ENCODE results near the gene PXDN. TPM values are rescaled to one million over a fixed set of nuclear protein-coding genes. Genes with fewer than 3 reads are reported as not detected.
"Not testable (repeated sequence)": the region's sequence is repeated elsewhere in the genome, so short reads cannot be mapped to it uniquely, and the experiment has no call there.

Gene PXDN
- total and polyA plus RNA-seq, 5 donors from 2014 or later = 0.79 TPM; not detected in 4

GRCh38 chr2:1724351-1724750 is 20.0 kb downstream of the PXDN start:
- not testable (repeated sequence) for H3K27ac ChIP-seq (ENCODE audit: insufficient read depth, low read length, poor library complexity, severe bottlenecking); H3K36me3 ChIP-seq (ENCODE audit: control insufficient read depth, insufficient read depth, low read length); ATAC-seq (ENCODE audit: low read depth in 2 of 2); H3K36me3 Mint-ChIP-seq; H3K9me3 ChIP-seq (ENCODE audit: control insufficient read depth in 2 of 2, low read length in 2 of 2); H3K4me3 ChIP-seq (ENCODE audit: low read depth, low read length); H3K4me3 Mint-ChIP-seq; H3K27me3 Mint-ChIP-seq; DNase-seq; H3K4me1 Mint-ChIP-seq; H3K27ac Mint-ChIP-seq; H3K9me3 Mint-ChIP-seq; H3K27me3 ChIP-seq (ENCODE audit: control insufficient read depth, insufficient read depth, low read length); H3K4me1 ChIP-seq (ENCODE audit: control insufficient read depth, insufficient read depth, low read length, poor library complexity, severe bottlenecking)

GRCh38 chr2:1723397-1724042 is 20.8 kb downstream of the PXDN start:
- no peaks in the 10 kb centered on the region for H3K9me3 Mint-ChIP-seq
- H3K27ac Mint-ChIP-seq = no peak overlapping the region
- no peak for ATAC-seq (ENCODE audit: low read depth in 2 of 2)
- no peaks in the 10 kb centered on the region for H3K4me1 Mint-ChIP-seq
- no peak overlapping the region for H3K4me3 Mint-ChIP-seq
- Histone ChIP-seq H3K27ac (ENCODE audit: insufficient read depth, low read length, poor library complexity, severe bottlenecking) (no peak overlapping the region), H3K9me3 (ENCODE audit: control insufficient read depth in 2 of 2, low read length in 2 of 2) (no peaks in the 10 kb centered on the region), H3K4me1 (ENCODE audit: control insufficient read depth, insufficient read depth, low read length, poor library complexity, severe bottlenecking) (no peaks in the 10 kb centered on the region), H3K36me3 (ENCODE audit: control insufficient read depth, insufficient read depth, low read length) (no peaks in the 10 kb centered on the region), H3K4me3 (ENCODE audit: low read depth, low read length) (no peak overlapping the region), H3K27me3 (ENCODE audit: control insufficient read depth, insufficient read depth, low read length) (no peaks in the 10 kb centered on the region)
- DNase-seq = no peak
- H3K36me3 Mint-ChIP-seq = no peaks in the 10 kb centered on the region
- no peaks in the 10 kb centered on the region for H3K27me3 Mint-ChIP-seq

- no peak for ATAC-seq (ENCODE audit: low read depth in 2 of 2)
- Mint-ChIP-seq H3K4me1 (no peaks in the 10 kb centered on the region), H3K27me3 (no peaks in the 10 kb centered on the region), H3K27ac (no peak overlapping the region), H3K9me3 (peaks cover 0 to 7% (median 3%) of the 10 kb centered on the region in 7 donors), H3K4me3 (no peak overlapping the region), H3K36me3 (no peaks in the 10 kb centered on the region)
- Histone ChIP-seq H3K4me1 (ENCODE audit: control insufficient read depth, insufficient read depth, low read length, poor library complexity, severe bottlenecking) (no peaks in the 10 kb centered on the region), H3K4me3 (ENCODE audit: low read depth, low read length) (no peak overlapping the region), H3K9me3 (ENCODE audit: control insufficient read depth in 2 of 2, low read length in 2 of 2) (no peaks in the 10 kb centered on the region), H3K27me3 (ENCODE audit: control insufficient read depth, insufficient read depth, low read length) (no peaks in the 10 kb centered on the region), H3K27ac (ENCODE audit: insufficient read depth, low read length, poor library complexity, severe bottlenecking) (no peak overlapping the region), H3K36me3 (ENCODE audit: control insufficient read depth, insufficient read depth, low read length) (no peaks in the 10 kb centered on the region)
- no peak for DNase-seq
Measured at GRCh38 chr2:1722692-1723091, 21.6 kb downstream of the PXDN start.

- H3K4me3 ChIP-seq (ENCODE audit: low read depth, low read length) = no peak overlapping the region
- ATAC-seq (ENCODE audit: low read depth in 2 of 2) (no peak), DNase-seq (no peak)
- H3K4me1 ChIP-seq (ENCODE audit: control insufficient read depth, insufficient read depth, low read length, poor library complexity, severe bottlenecking) = no peaks in the 10 kb centered on the region
- H3K27me3 ChIP-seq (ENCODE audit: control insufficient read depth, insufficient read depth, low read length) = no peaks in the 10 kb centered on the region
- Mint-ChIP-seq H3K4me3 (no peak overlapping the region), H3K27ac (no peak overlapping the region), H3K36me3 (no peaks in the 10 kb centered on the region), H3K27me3 (no peaks in the 10 kb centered on the region), H3K4me1 (no peaks in the 10 kb centered on the region), H3K9me3 (peaks cover 0 to 9% (median 3%) of the 10 kb centered on the region in 7 donors)
- H3K27ac ChIP-seq (ENCODE audit: insufficient read depth, low read length, poor library complexity, severe bottlenecking) = no peak overlapping the region
- no peaks in the 10 kb centered on the region for H3K9me3 ChIP-seq (ENCODE audit: control insufficient read depth in 2 of 2, low read length in 2 of 2)
- H3K36me3 ChIP-seq (ENCODE audit: control insufficient read depth, insufficient read depth, low read length) = no peaks in the 10 kb centered on the region
Measured at GRCh38 chr2:1721706-1722646, 22.3 kb downstream of the PXDN start.

GRCh38 chr2:1718339-1719220 is 25.7 kb downstream of the PXDN start:
- DNase-seq (no peak), ATAC-seq (ENCODE audit: low read depth in 2 of 2) (no peak)
- H3K9me3 Mint-ChIP-seq = peaks cover 0 to 9% (median 3%) of the 10 kb centered on the region in 7 donors
- H3K4me1 Mint-ChIP-seq = no peaks in the 10 kb centered on the region
- no peak overlapping the region for H3K4me3 Mint-ChIP-seq
- H3K27ac Mint-ChIP-seq = no peak overlapping the region
- no peaks in the 10 kb centered on the region for H3K27me3 Mint-ChIP-seq
- Histone ChIP-seq H3K36me3 (ENCODE audit: control insufficient read depth, insufficient read depth, low read length) (no peaks in the 10 kb centered on the region), H3K4me1 (ENCODE audit: control insufficient read depth, insufficient read depth, low read length, poor library complexity, severe bottlenecking) (no peaks in the 10 kb centered on the region), H3K4me3 (ENCODE audit: low read depth, low read length) (no peak overlapping the region), H3K27me3 (ENCODE audit: control insufficient read depth, insufficient read depth, low read length) (no peaks in the 10 kb centered on the region), H3K27ac (ENCODE audit: insufficient read depth, low read length, poor library complexity, severe bottlenecking) (no peak overlapping the region), H3K9me3 (ENCODE audit: control insufficient read depth in 2 of 2, low read length in 2 of 2) (no peaks in the 10 kb centered on the region)
- no peaks in the 10 kb centered on the region for H3K36me3 Mint-ChIP-seq

GRCh38 chr2:1717113-1717512 is 27.2 kb downstream of the PXDN start:
- Mint-ChIP-seq H3K4me3 (no peak overlapping the region), H3K4me1 (peaks cover 0 to 3% (median 0%) of the 10 kb centered on the region in 4 donors), H3K27ac (no peak overlapping the region), H3K9me3 (peaks cover 0 to 9% (median 3%) of the 10 kb centered on the region in 7 donors), H3K36me3 (no peaks in the 10 kb centered on the region), H3K27me3 (no peaks in the 10 kb centered on the region)
- Histone ChIP-seq H3K4me1 (ENCODE audit: control insufficient read depth, insufficient read depth, low read length, poor library complexity, severe bottlenecking) (no peaks in the 10 kb centered on the region), H3K36me3 (ENCODE audit: control insufficient read depth, insufficient read depth, low read length) (no peaks in the 10 kb centered on the region), H3K9me3 (ENCODE audit: control insufficient read depth in 2 of 2, low read length in 2 of 2) (no peaks in the 10 kb centered on the region), H3K4me3 (ENCODE audit: low read depth, low read length) (no peak overlapping the region), H3K27ac (ENCODE audit: insufficient read depth, low read length, poor library complexity, severe bottlenecking) (no peak overlapping the region), H3K27me3 (ENCODE audit: control insufficient read depth, insufficient read depth, low read length) (no peaks in the 10 kb centered on the region)
- DNase-seq (no peak), ATAC-seq (ENCODE audit: low read depth in 2 of 2) (no peak)

GRCh38 chr2:1716441-1716840 is 27.9 kb downstream of the PXDN start:
- Mint-ChIP-seq H3K4me3 (no peak overlapping the region), H3K27me3 (no peaks in the 10 kb centered on the region), H3K9me3 (peaks cover 0 to 9% (median 3%) of the 10 kb centered on the region in 7 donors), H3K4me1 (peaks cover 0 to 5% (median 0%) of the 10 kb centered on the region in 4 donors), H3K36me3 (no peaks in the 10 kb centered on the region), H3K27ac (no peak overlapping the region)
- no peaks in the 10 kb centered on the region for H3K36me3 ChIP-seq (ENCODE audit: control insufficient read depth, insufficient read depth, low read length)
- no peak for ATAC-seq (ENCODE audit: low read depth in 2 of 2)
- no peaks in the 10 kb centered on the region for H3K9me3 ChIP-seq (ENCODE audit: control insufficient read depth in 2 of 2, low read length in 2 of 2)
- H3K27me3 ChIP-seq (ENCODE audit: control insufficient read depth, insufficient read depth, low read length) = no peaks in the 10 kb centered on the region
- no peak overlapping the region for H3K4me3 ChIP-seq (ENCODE audit: low read depth, low read length)
- no peak overlapping the region for H3K27ac ChIP-seq (ENCODE audit: insufficient read depth, low read length, poor library complexity, severe bottlenecking)
- DNase-seq = no peak
- H3K4me1 ChIP-seq (ENCODE audit: control insufficient read depth, insufficient read depth, low read length, poor library complexity, severe bottlenecking) = no peaks in the 10 kb centered on the region
